K562 (cell line): ENCODE data around the gene SENP3.

Experiments
- MTF1 ChIP-seq: fragments of 250-450 bp; sonication (Bioruptor Pico); IDR thresholded peaks from 2 replicates; pipeline ENCODE4 v1.9.0; 2021; ENCODE audit warnings: moderate library complexity, mild to moderate bottlenecking, inconsistent platforms, borderline replicate concordance
- PREB ChIP-seq: sonication (generic); formaldehyde crosslinking; IDR thresholded peaks from 2 replicates; pipeline ENCODE4 v1.8.1; 2023; ENCODE audit warnings: mild to moderate bottlenecking, missing genetic modification reagents
- ZNF263 ChIP-seq: sonication (generic); formaldehyde crosslinking; IDR thresholded peaks from 2 replicates; pipeline ENCODE4 v1.8.0; 2022; ENCODE audit warnings: mild to moderate bottlenecking, missing genetic modification reagents, borderline replicate concordance

- no peak for TF ChIP-seq PREB
- TF ChIP-seq ZNF263 (CRISPR knock-in tag) = no peak
- no peak for TF ChIP-seq MTF1 (CRISPR knock-in tag)
These were observed 14.2 kb downstream of the SENP3 start for GRCh38 chr17:7575959-7576358.
